CD4-positive, alpha-beta T cell treated with Interleukin-2 at 100 ng/mL for 4 hours (primary cell): ENCODE data around the gene TBC1D10B.
"Not testable (repeated sequence)": the region's sequence is repeated elsewhere in the genome, so short reads cannot be mapped to it uniquely, and the experiment has no call there.

Experiments
- DNase-seq: peaks from one replicate; pipeline ENCODE4 v3.0.0-alpha.2; 2020; ENCODE audit warnings: low spot score

Gene TBC1D10B

DNA sequence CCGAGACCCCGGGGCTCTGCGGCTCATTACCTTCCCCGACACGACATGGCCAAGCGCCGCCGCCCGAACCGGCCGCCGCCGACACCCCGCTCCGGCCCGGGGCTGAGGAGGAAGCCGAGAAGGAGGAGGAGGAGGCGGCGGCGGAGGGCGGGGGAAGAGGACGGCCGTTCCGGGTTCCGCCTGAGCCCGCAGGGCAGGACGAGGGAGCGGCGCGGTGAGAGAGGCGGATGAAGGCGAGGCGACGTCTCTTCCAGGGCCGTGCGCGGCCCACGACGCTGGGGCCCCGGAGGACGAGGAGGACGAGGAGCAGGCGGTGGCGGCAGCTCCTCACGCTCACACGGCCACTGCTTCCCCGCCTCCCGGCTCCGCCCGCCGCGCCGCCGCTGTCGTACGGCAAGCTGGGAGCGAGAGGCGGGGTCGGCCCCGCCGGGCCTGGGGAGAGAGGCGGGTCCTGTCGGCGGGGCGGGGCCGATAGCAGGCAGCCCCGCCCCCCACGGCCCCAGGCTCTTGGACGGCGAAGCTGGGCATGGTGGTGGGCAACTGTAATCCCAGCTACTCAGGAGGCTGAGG lies 35.2 kb downstream of the TBC1D10B start:
- peak; percentile 78 for DNase-seq

DNA sequence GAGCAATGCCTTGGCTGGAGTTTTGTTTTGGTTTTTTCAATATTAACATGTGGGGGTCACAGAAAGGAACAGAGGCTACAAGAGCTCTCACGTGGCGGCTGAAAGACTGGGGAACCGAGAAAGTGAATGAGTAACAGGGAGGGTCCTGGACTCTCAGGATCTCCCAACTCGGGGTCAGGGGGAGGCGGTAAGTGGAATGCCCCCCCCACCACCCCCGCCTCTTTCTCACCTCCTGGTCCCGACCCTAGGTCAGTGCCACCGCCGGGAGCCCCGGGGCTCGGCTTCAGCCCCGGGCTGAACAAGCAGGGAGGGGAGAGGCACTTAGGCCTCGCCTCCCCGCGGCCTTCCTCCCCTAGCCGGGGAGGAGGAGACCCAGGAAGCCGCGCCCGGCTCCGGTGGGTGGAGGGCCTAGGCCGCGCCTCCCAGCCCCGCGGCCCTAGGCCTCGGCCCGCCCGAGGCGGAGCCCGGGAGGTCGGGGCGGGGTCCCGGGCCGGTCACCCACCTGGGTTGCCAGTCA lies 35.8 kb downstream of the TBC1D10B start:
- DNase-seq: peak; percentile 86

DNA sequence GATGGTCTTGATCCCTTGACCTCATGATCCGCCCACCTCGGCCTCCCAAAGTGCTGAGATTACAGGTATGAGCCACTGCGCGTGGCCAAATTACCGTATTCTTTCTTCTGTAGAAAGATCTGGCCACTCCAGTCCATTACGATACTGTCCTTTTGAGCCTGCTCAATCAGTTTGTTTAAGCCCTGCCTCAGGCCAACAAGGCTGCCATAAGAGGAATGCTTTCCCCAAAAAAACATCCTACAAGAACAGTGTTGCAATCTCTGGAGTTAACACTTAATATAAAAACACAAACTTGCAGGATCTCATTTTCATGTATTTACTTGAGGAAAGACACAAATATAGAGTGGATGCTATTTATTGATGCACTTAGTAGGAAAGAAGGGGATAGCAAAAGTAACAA lies 46.1 kb downstream of the TBC1D10B start:
- DNase-seq: not testable (repeated sequence)

GRCh38 chr16:30318647-30319046 lies 51.6 kb downstream of the TBC1D10B start:
- not testable (repeated sequence) for DNase-seq

- not testable (repeated sequence) for DNase-seq
Measured at GRCh38 chr16:30310937-30311336, 59.4 kb downstream of the TBC1D10B start.

- not testable (repeated sequence) for DNase-seq
Measured at GRCh38 chr16:30309255-30309654, 61.0 kb downstream of the TBC1D10B start.
